GM23338 (cell line): ENCODE results near the gene CD34. TPM values are rescaled to one million over a fixed set of nuclear protein-coding genes. Genes with fewer than 3 reads are reported as not detected.

Source experiments
- ATAC-seq: fragments of 200-7000 bp; cut with Tn5 transposase; 3 replicates; pipeline ENCODE4 v1.9.1; 2020
- DNase-seq: peaks from one replicate; pipeline ENCODE4 v3.0.0-alpha.2; 2015; ENCODE audit warnings: low spot score
- H2AFZ ChIP-seq: fragments of 200-600 bp; sonication (generic); 2 replicates; pipeline ENCODE4 v1.8.0; 2016; ENCODE audit warnings: antibody characterized with exemption, mild to moderate bottlenecking, moderate library complexity
- H3F3A ChIP-seq: fragments of 200-600 bp; sonication (generic); replicated peaks from 2 replicates; pipeline ENCODE4 v1.8.0; 2017; ENCODE audit warnings: antibody characterized with exemption, mixed run types, low read depth
- H3K27ac ChIP-seq: fragments of 200-600 bp; sonication (generic); 2 replicates; pipeline ENCODE4 v1.6.1; 2016; ENCODE audit warnings: low read depth
- H3K27me3 ChIP-seq: fragments of 200-600 bp; sonication (generic); 2 replicates; pipeline ENCODE4 v1.8.0; 2016; ENCODE audit warnings: mild to moderate bottlenecking, mixed run types, moderate library complexity; ENCODE audit not compliant: insufficient read depth
- H3K36me3 ChIP-seq: fragments of 200-600 bp; sonication (generic); 2 replicates; pipeline ENCODE4 v1.8.0; 2016; ENCODE audit warnings: mild to moderate bottlenecking; ENCODE audit not compliant: insufficient read depth
- H3K4me1 ChIP-seq: fragments of 200-600 bp; sonication (generic); 2 replicates; pipeline ENCODE4 v1.8.0; 2016; ENCODE audit warnings: mild to moderate bottlenecking, moderate library complexity; ENCODE audit not compliant: insufficient read depth
- H3K4me2 ChIP-seq: fragments of 200-600 bp; sonication (generic); 2 replicates; pipeline ENCODE4 v1.7.1; 2017; ENCODE audit warnings: mixed run types
- H3K4me3 ChIP-seq: fragments of 200-600 bp; sonication (generic); 2 replicates; pipeline ENCODE4 v1.6.1; 2016; ENCODE audit warnings: mixed run types
- H3K79me2 ChIP-seq: fragments of 200-600 bp; sonication (generic); replicated peaks from 2 replicates; pipeline ENCODE4 v1.8.0; 2017; ENCODE audit warnings: mild to moderate bottlenecking; ENCODE audit not compliant: insufficient read depth
- H3K9me2 ChIP-seq: fragments of 200-600 bp; sonication (generic); 2 replicates; pipeline ENCODE4 v1.8.0; 2017; ENCODE audit not compliant: insufficient read depth
- H4K20me1 ChIP-seq: fragments of 200-600 bp; sonication (generic); replicated peaks from 2 replicates; pipeline ENCODE4 v1.8.0; 2017; ENCODE audit warnings: mild to moderate bottlenecking; ENCODE audit not compliant: insufficient read depth
- H3K27ac Mint-ChIP-seq: 2 replicates; pipeline ENCODE4 v1.8.0; 2020; ENCODE audit warnings: inconsistent platforms, mild to moderate bottlenecking, moderate library complexity, mixed read lengths
- H3K27me3 Mint-ChIP-seq: 3 replicates; pipeline ENCODE4 v1.8.0; 2022; ENCODE audit warnings: low read depth, mild to moderate bottlenecking, moderate library complexity, mixed read lengths, inconsistent platforms; ENCODE audit not compliant: insufficient read depth, poor library complexity
- H3K36me3 Mint-ChIP-seq: 3 replicates; pipeline ENCODE4 v1.8.0; 2021; ENCODE audit warnings: low read depth, mild to moderate bottlenecking, inconsistent platforms, moderate library complexity, mixed read lengths
- H3K4me1 Mint-ChIP-seq: 3 replicates; pipeline ENCODE4 v1.8.0; 2020; ENCODE audit warnings: mild to moderate bottlenecking, inconsistent platforms, mixed read lengths
- H3K4me3 Mint-ChIP-seq: 3 replicates; pipeline ENCODE4 v1.8.0; 2021; ENCODE audit warnings: moderate library complexity, mild to moderate bottlenecking, inconsistent platforms, mixed read lengths
- H3K9me3 Mint-ChIP-seq: 3 replicates; pipeline ENCODE4 v1.8.0; 2020; ENCODE audit warnings: moderate library complexity, mild to moderate bottlenecking, inconsistent platforms, mixed read lengths
- CREB1 ChIP-seq: fragments of 250-450 bp; sonication (Bioruptor Pico); IDR thresholded peaks from 2 replicates; pipeline ENCODE4 v1.5.0; 2020; ENCODE audit warnings: low read depth, mild to moderate bottlenecking, moderate library complexity
- CTCF ChIP-seq, 2 experiments: fragments of 200-600 bp in 1 of 2; sonication (generic) in 1 of 2; conservative IDR thresholded peaks; 2 replicates each; pipeline versions ENCODE4 v1.5.1 to v1.6.1; 2016 to 2017; ENCODE audit warnings: antibody characterized with exemption in 2 of 2, low read depth in 2 of 2, mild to moderate bottlenecking in 2 of 2, moderate library complexity in 1 of 2
- EZH2 ChIP-seq: fragments of 200-600 bp; sonication (generic); IDR thresholded peaks from one replicate; pipeline ENCODE4 v1.8.0; 2017; ENCODE audit warnings: antibody characterized with exemption, mild to moderate bottlenecking, low read depth; ENCODE audit not compliant: unreplicated experiment
- EZH2phosphoT487 ChIP-seq: fragments of 200-600 bp; sonication (generic); IDR thresholded peaks from one replicate; pipeline ENCODE4 v1.8.1; 2018; ENCODE audit warnings: antibody characterized with exemption; ENCODE audit not compliant: unreplicated experiment
- JUNB ChIP-seq: IDR thresholded peaks from one replicate; pipeline ENCODE4 v1.6.1; 2016; ENCODE audit warnings: antibody characterized with exemption; ENCODE audit not compliant: unreplicated experiment
- NANOG ChIP-seq: IDR thresholded peaks from 2 replicates; pipeline ENCODE4 v1.6.1; 2016; ENCODE audit warnings: antibody characterized with exemption, borderline replicate concordance
- POLR2AphosphoS5 ChIP-seq: IDR thresholded peaks from 2 replicates; pipeline ENCODE4 v1.6.1; 2016; ENCODE audit warnings: antibody characterized with exemption, low read depth
- REST ChIP-seq: IDR thresholded peaks from one replicate; pipeline ENCODE4 v1.6.1; 2018; ENCODE audit warnings: antibody characterized with exemption; ENCODE audit not compliant: unreplicated experiment
- STAT1 ChIP-seq: IDR thresholded peaks from one replicate; pipeline ENCODE4 v1.6.1; 2016; ENCODE audit warnings: antibody characterized with exemption; ENCODE audit not compliant: unreplicated experiment
- ZNF114 ChIP-seq: fragments of 250-450 bp; sonication (Bioruptor Pico); IDR thresholded peaks from 2 replicates; pipeline ENCODE4 v1.5.0; 2020; ENCODE audit warnings: mild to moderate bottlenecking, moderate library complexity
- ZNF331 ChIP-seq: fragments of 250-450 bp; sonication (Bioruptor Pico); IDR thresholded peaks from 2 replicates; pipeline ENCODE4 v1.5.0; 2020; ENCODE audit warnings: low read depth, mild to moderate bottlenecking, moderate library complexity
- polyA plus RNA-seq: library from polyadenylated mRNA; unstranded; fragments of >200 nt; fragmentation: Nextera tagmentation; extraction: Ambion mirVana; gene quantifications from 2 replicates; pipeline ENCODE4 v1.2.1, GENCODE V29; 2016
- total RNA-seq: library from RNA; depleted of rRNA; stranded (reverse); fragments of >200 nt; shearing (Covaris generic); gene quantifications from 2 replicates; pipeline ENCODE4 v1.2.3, GENCODE V29; 2014
- TF ChIP-seq, protein P1 (sequence below): fragments of 250-450 bp; sonication (Bioruptor Pico); IDR thresholded peaks from 2 replicates; pipeline ENCODE4 v1.5.0; 2020; ENCODE audit warnings: mild to moderate bottlenecking, moderate library complexity
- TF ChIP-seq, protein P2 (sequence below): IDR thresholded peaks from 2 replicates; pipeline ENCODE4 v1.6.1; 2016; ENCODE audit warnings: antibody characterized with exemption

Gene CD34
- total and polyA plus RNA-seq, 2 experiments from 2014 or later, result 0.07 to 0.18 TPM

GRCh38 chr1:207866471-207867135 is 44.3 kb downstream of the CD34 start:
- no peak overlapping the region for H3K4me3 ChIP-seq
- ATAC-seq (no peak), DNase-seq (no peak)
- H3K4me1 ChIP-seq, result peaks cover 7% of the 10 kb centered on the region; the same call in 1 of the 2 replicates
- H3K79me2 ChIP-seq, result no peaks in the 10 kb centered on the region
- no peak overlapping the region for H3K27ac ChIP-seq
- no peak overlapping the region for H2AFZ ChIP-seq
- Mint-ChIP-seq H3K4me3 (no peak overlapping the region), H3K9me3 (no peaks in the 10 kb centered on the region), H3K36me3 (no peaks in the 10 kb centered on the region), H3K4me1 (peaks cover 10% of the 10 kb centered on the region), H3K27me3 (peaks cover 19% of the 10 kb centered on the region), H3K27ac (no peak overlapping the region)
- TF ChIP-seq ZNF331 (CRISPR knock-in tag) (no peak), CTCF (conservative IDR thresholded peaks at IDR 0.05; ENCODE audit: low read depth in 2 of 2) (no peak), POLR2AphosphoS5 (no peak), ZNF114 (no peak), REST (no peak), STAT1 (no peak), EZH2 (no peak), CREB1 (no peak), EZH2phosphoT487 (no peak), JUNB (no peak), NANOG (no peak)
- TF ChIP-seq, protein P1, sequence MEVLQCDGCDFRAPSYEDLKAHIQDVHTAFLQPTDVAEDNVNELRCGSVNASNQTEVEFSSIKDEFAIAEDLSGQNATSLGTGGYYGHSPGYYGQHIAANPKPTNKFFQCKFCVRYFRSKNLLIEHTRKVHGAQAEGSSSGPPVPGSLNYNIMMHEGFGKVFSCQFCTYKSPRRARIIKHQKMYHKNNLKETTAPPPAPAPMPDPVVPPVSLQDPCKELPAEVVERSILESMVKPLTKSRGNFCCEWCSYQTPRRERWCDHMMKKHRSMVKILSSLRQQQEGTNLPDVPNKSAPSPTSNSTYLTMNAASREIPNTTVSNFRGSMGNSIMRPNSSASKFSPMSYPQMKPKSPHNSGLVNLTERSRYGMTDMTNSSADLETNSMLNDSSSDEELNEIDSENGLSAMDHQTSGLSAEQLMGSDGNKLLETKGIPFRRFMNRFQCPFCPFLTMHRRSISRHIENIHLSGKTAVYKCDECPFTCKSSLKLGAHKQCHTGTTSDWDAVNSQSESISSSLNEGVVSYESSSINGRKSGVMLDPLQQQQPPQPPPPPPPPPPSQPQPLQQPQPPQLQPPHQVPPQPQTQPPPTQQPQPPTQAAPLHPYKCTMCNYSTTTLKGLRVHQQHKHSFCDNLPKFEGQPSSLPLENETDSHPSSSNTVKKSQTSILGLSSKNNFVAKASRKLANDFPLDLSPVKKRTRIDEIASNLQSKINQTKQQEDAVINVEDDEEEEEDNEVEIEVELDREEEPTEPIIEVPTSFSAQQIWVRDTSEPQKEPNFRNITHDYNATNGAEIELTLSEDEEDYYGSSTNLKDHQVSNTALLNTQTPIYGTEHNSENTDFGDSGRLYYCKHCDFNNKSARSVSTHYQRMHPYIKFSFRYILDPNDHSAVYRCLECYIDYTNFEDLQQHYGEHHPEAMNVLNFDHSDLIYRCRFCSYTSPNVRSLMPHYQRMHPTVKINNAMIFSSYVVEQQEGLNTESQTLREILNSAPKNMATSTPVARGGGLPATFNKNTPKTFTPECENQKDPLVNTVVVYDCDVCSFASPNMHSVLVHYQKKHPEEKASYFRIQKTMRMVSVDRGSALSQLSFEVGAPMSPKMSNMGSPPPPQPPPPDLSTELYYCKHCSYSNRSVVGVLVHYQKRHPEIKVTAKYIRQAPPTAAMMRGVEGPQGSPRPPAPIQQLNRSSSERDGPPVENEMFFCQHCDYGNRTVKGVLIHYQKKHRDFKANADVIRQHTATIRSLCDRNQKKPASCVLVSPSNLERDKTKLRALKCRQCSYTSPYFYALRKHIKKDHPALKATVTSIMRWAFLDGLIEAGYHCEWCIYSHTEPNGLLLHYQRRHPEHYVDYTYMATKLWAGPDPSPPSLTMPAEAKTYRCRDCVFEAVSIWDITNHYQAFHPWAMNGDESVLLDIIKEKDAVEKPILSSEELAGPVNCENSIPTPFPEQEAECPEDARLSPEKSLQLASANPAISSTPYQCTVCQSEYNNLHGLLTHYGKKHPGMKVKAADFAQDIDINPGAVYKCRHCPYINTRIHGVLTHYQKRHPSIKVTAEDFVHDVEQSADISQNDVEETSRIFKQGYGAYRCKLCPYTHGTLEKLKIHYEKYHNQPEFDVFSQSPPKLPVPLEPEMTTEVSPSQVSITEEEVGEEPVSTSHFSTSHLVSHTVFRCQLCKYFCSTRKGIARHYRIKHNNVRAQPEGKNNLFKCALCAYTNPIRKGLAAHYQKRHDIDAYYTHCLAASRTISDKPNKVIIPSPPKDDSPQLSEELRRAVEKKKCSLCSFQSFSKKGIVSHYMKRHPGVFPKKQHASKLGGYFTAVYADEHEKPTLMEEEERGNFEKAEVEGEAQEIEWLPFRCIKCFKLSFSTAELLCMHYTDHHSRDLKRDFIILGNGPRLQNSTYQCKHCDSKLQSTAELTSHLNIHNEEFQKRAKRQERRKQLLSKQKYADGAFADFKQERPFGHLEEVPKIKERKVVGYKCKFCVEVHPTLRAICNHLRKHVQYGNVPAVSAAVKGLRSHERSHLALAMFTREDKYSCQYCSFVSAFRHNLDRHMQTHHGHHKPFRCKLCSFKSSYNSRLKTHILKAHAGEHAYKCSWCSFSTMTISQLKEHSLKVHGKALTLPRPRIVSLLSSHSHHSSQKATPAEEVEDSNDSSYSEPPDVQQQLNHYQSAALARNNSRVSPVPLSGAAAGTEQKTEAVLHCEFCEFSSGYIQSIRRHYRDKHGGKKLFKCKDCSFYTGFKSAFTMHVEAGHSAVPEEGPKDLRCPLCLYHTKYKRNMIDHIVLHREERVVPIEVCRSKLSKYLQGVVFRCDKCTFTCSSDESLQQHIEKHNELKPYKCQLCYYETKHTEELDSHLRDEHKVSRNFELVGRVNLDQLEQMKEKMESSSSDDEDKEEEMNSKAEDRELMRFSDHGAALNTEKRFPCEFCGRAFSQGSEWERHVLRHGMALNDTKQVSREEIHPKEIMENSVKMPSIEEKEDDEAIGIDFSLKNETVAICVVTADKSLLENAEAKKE, result no peak
- TF ChIP-seq, protein P2, sequence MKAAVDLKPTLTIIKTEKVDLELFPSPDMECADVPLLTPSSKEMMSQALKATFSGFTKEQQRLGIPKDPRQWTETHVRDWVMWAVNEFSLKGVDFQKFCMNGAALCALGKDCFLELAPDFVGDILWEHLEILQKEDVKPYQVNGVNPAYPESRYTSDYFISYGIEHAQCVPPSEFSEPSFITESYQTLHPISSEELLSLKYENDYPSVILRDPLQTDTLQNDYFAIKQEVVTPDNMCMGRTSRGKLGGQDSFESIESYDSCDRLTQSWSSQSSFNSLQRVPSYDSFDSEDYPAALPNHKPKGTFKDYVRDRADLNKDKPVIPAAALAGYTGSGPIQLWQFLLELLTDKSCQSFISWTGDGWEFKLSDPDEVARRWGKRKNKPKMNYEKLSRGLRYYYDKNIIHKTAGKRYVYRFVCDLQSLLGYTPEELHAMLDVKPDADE, result no peak
- no peak overlapping the region for H3K4me2 ChIP-seq
- H4K20me1 ChIP-seq, result no peaks in the 10 kb centered on the region
- 0 out of 2 replicates have a peak, but pooled peaks cover 4% of the 10 kb centered on the region for H3F3A ChIP-seq
- no peaks in the 10 kb centered on the region for H3K9me2 ChIP-seq
- peaks cover 28% of the 10 kb centered on the region for H3K27me3 ChIP-seq
- no peaks in the 10 kb centered on the region for H3K36me3 ChIP-seq
